GM12872 (cell line): ENCODE results near the gene TWF1.

Source experiments
- CTCF ChIP-seq: IDR thresholded peaks from 3 replicates; pipeline ENCODE4 v1.5.1; 2011; ENCODE audit warnings: low read depth, mild to moderate bottlenecking, low read length, moderate library complexity; ENCODE audit not compliant: insufficient read depth

Gene TWF1

GRCh38 chr12:43797561-43798217 is 8.4 kb downstream of the TWF1 start:
- no peak for TF ChIP-seq CTCF

- TF ChIP-seq CTCF = no peak
Observed at GRCh38 chr12:43795716-43796280, 10.3 kb downstream of the TWF1 start.

GRCh38 chr12:43789941-43790340 is 16.2 kb downstream of the TWF1 start:
- no peak for TF ChIP-seq CTCF

DNA sequence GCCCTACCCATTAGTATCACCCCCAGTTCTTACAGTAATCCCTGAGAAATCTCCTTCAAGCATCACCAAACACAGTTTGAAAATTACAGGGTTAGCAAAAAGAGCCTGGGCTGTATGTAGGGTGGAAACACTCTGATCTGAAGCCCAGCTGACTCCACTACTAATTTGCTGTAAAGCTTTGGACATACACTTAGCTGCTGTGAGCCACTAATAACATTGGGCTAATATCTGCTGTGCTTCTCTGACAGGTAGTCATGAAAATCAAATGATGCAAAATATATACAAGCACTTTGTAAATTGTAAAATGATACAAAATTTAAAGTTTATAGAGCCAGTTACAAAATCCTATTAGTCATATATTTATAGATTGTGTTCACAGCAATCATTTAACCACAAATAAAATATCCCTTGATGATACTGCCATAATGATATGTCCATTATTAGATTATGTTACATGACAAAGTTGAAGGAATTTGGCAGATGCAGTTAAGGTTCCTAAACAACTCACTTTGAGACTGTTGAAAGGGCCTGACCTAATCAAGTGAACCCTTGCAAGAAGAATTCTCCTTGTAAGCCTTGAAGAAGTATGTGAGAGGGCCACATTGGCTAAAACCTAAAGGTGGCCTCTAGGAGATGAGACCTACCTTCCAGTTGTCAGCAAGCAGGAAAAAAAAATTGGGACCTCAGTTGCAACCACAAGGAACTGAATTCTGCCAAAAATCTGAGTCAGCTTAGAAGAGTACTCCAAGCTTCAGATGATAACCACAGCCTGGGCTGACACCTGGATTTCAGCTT is 19.0 kb downstream of the TWF1 start:
- no peak for TF ChIP-seq CTCF

DNA sequence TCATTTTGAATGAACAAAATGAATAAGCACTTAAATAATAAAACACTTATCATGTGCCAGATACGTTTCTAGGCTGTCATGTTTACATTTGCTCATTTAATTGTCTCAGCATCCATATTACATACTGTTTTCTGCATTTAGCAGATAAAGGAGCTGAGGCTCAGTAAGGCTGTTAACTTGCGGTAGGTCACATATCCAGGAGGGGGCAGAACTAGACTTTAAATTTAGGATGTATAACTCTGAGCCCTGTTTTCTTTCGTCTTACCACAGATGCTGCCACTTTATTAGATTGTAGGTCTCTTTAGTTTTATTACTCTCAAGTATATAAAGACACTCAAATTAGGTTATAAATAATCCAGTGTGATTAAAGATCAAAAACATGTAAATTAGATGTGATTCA is 29.6 kb downstream of the TWF1 start:
- peak; percentile 37; the same call in 1 of the 3 replicates for TF ChIP-seq CTCF

DNA sequence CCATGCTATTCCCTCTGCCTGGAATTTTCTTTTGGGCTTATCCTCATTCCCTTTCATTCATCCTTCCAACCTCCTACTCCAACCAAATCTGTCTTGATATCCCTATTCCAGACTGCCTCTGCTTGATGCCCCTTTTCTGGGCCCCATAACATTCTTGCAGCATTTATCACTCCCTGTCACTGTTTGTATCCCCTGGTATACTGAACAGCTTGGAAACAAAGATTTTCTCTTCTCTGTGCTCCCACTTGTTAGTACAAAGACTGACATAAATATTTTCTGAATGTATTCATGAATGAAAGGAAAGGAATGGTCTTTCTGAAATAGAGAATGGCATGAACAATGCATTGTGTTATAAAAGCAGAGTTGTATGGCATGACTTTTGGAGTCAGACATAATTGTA is 39.8 kb downstream of the TWF1 start:
- no peak for TF ChIP-seq CTCF

- TF ChIP-seq CTCF = no peak
Observed at GRCh38 chr12:43764528-43764927, 41.6 kb downstream of the TWF1 start.
